Measurements from ENCODE around the gene ATP11A. TPM values are rescaled to one million over a fixed set of nuclear protein-coding genes. Genes with fewer than 3 reads are reported as not detected.
"Not testable (repeated sequence)": the region's sequence is repeated elsewhere in the genome, so short reads cannot be mapped to it uniquely, and the experiment has no call there.

The ATP11A gene
- total and polyA plus RNA-seq, 4 donors: 18.0 to 24.7 (median 21.5) TPM

DNA sequence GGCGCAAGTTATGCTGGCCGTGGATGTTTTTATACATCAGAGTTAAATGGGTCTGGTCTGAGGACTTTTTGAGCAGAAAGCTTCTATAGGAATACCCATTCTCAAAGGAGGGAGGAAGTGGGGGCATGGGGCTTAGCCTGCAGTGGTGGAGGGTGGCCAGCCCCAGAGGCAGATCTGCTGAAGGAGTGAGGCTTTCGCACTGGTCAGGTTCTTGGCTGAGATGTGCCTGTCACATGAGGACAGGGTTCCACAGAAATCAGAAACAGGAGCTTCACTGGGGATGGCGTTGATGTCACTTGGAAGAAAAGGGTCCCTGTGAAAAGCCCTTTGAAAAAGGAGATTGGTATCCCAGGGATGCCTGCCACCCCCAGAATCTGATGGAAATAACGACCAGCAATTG is 178.5 kb downstream of the ATP11A start:
- Histone ChIP-seq H3K27me3 (ENCODE audit: control insufficient read depth, insufficient read depth, low read length) (no peaks in the 10 kb centered on the region), H3K4me3 (ENCODE audit: low read depth, low read length) (no peak overlapping the region), H3K4me1 (ENCODE audit: control insufficient read depth, insufficient read depth, low read length) (no peaks in the 10 kb centered on the region), H3K9me3 (ENCODE audit: control insufficient read depth, insufficient read depth, low read length) (no peaks in the 10 kb centered on the region), H3K27ac (ENCODE audit: low read depth, low read length) (no peak overlapping the region), H3K36me3 (ENCODE audit: control insufficient read depth, insufficient read depth, low read length) (peaks cover 41% of the 10 kb centered on the region)
- WGBS (ENCODE audit: insufficient coverage): 100% methylated on average over 4 of the region's 5 CpGs
- no peak for DNase-seq (ENCODE audit: low read depth in 4 of 6, low spot score in 6 of 6)

DNA sequence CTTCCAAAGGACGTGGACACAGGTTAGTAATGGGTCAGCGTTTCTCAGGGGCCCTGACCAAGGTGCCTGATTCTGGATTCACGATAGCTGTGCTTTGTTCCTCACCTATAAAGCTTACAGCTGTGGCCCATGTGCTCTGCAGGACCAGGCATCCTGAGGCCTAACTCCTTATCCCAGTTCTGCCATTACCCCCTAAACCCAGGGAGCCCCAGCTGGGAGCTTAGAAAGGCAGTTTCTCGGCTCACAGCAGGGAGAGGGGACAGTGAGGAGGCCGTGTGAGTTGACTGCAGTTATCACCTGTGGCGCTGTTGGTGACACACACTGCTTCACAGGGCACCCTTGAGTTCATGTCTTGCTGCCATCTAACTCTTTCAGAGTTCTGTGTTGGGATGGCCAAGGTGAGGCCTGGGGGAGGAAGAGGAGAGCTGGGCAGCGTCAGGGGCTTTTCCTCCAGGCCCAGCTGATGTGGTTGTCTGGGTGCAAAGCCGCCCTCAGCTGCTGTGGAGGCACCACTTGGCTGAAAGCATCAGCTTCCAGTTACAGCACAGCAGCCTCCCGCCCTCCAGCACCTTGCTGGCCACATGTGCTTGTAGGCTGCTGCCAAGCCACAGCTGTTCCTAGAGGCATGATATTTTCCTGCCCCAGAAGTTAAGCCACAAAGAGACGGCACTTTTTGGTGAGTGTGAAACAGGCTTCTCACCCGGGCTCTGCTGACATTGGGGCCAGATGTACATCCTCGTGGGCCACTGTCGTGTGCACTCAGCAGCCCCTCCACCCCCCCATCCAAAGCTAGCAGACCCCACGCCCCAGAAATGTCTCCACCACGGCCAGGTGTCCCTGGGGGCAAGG is 179.6 kb downstream of the ATP11A start:
- no peak for DNase-seq (ENCODE audit: low read depth in 4 of 6, low spot score in 6 of 6)
- Histone ChIP-seq H3K36me3 (ENCODE audit: control insufficient read depth, insufficient read depth, low read length) (peaks cover 43% of the 10 kb centered on the region), H3K27ac (ENCODE audit: low read depth, low read length) (no peak overlapping the region), H3K9me3 (ENCODE audit: control insufficient read depth, insufficient read depth, low read length) (no peaks in the 10 kb centered on the region), H3K27me3 (ENCODE audit: control insufficient read depth, insufficient read depth, low read length) (no peaks in the 10 kb centered on the region), H3K4me3 (ENCODE audit: low read depth, low read length) (no peak overlapping the region), H3K4me1 (ENCODE audit: control insufficient read depth, insufficient read depth, low read length) (peaks cover 5% of the 10 kb centered on the region)
- 83% methylated on average over 13 of the region's 15 CpGs for WGBS (ENCODE audit: insufficient coverage)

DNA sequence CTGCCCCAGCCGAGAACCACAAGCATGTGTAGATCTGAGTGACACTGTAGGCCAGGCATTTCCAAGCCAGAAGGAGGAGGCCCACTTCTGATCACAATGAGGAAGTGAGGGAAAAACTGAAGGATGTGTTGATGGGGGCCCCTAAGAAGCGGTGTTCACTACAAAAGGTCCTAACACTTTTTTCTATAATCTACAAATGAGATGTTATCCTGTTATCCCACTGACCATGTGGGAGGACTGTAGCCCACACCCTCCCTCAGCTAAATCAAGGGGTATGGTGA is 180.2 kb downstream of the ATP11A start:
- Histone ChIP-seq H3K4me3 (ENCODE audit: low read depth, low read length) (no peak overlapping the region), H3K27ac (ENCODE audit: low read depth, low read length) (no peak overlapping the region), H3K4me1 (ENCODE audit: control insufficient read depth, insufficient read depth, low read length) (peaks cover 9% of the 10 kb centered on the region), H3K9me3 (ENCODE audit: control insufficient read depth, insufficient read depth, low read length) (no peaks in the 10 kb centered on the region), H3K36me3 (ENCODE audit: control insufficient read depth, insufficient read depth, low read length) (peaks cover 43% of the 10 kb centered on the region), H3K27me3 (ENCODE audit: control insufficient read depth, insufficient read depth, low read length) (no peaks in the 10 kb centered on the region)
- no CpG with 5 or more reads among the region's 2 CpGs for WGBS (ENCODE audit: insufficient coverage)
- no peak for DNase-seq (ENCODE audit: low read depth in 4 of 6, low spot score in 6 of 6)

DNA sequence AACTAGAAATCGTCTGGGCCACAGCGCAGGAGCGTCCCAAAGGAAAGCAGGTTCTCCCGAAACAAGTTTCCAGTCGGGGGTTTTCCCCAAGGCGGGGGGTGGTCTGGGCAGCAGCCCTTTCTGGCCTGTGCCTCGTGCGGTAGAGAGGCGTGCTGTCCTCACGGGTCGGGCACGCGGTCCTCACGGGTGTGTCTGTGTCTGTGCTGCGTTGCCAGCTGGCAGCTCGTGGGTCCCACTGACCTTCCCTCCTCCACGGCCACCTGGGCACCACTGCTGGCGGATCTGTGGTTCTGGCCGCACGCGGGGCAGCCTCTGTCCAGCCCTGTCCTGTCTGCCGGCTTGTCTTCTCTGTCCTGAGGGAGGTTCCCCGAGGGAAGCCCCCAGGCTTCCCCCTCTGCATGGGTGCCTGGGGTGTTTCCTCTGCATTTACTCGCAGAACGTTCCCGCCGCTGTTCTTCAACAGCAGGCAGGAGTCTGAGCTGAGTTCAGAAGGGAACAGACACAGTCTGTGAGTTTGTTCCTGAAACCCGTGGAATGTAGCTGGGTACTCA is 181.0 kb downstream of the ATP11A start:
- no peaks in the 10 kb centered on the region for H3K9me3 ChIP-seq (ENCODE audit: control insufficient read depth, insufficient read depth, low read length)
- no peak overlapping the region for H3K4me3 ChIP-seq (ENCODE audit: low read depth, low read length)
- H3K27ac ChIP-seq (ENCODE audit: low read depth, low read length): no peak overlapping the region
- H3K27me3 ChIP-seq (ENCODE audit: control insufficient read depth, insufficient read depth, low read length): no peaks in the 10 kb centered on the region
- WGBS (ENCODE audit: insufficient coverage): 88% methylated on average over 28 of the region's 28 CpGs
- H3K4me1 ChIP-seq (ENCODE audit: control insufficient read depth, insufficient read depth, low read length): peaks cover 9% of the 10 kb centered on the region
- peaks cover 47% of the 10 kb centered on the region for H3K36me3 ChIP-seq (ENCODE audit: control insufficient read depth, insufficient read depth, low read length)
- DNase-seq (ENCODE audit: low read depth in 4 of 6, low spot score in 6 of 6): no peak

DNA sequence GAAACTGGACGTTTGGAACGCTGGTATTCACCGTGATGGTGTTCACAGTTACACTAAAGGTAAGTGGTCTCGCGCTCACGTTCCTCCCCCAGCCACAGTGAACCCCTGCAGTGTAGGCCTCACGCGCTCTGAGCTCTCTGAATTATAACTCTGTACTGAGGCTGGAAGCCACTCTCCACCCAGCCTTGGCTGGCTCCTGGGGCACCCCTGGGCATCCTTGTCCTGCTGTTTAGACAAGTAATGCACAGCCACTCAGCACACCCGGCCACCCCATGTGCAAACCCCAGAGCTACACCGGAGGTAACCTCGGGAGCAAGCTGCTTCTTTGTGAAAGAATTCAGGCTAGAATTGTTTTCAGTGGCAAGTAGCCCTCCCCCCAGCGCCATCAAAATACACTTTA is 181.9 kb downstream of the ATP11A start:
- no peak overlapping the region for H3K27ac ChIP-seq (ENCODE audit: low read depth, low read length)
- H3K9me3 ChIP-seq (ENCODE audit: control insufficient read depth, insufficient read depth, low read length): no peaks in the 10 kb centered on the region
- peaks cover 49% of the 10 kb centered on the region for H3K36me3 ChIP-seq (ENCODE audit: control insufficient read depth, insufficient read depth, low read length)
- no peak for DNase-seq (ENCODE audit: low read depth in 4 of 6, low spot score in 6 of 6)
- no peaks in the 10 kb centered on the region for H3K27me3 ChIP-seq (ENCODE audit: control insufficient read depth, insufficient read depth, low read length)
- peaks cover 9% of the 10 kb centered on the region for H3K4me1 ChIP-seq (ENCODE audit: control insufficient read depth, insufficient read depth, low read length)
- 90% methylated on average over 9 of the region's 12 CpGs for WGBS (ENCODE audit: insufficient coverage)
- H3K4me3 ChIP-seq (ENCODE audit: low read depth, low read length): no peak overlapping the region

DNA sequence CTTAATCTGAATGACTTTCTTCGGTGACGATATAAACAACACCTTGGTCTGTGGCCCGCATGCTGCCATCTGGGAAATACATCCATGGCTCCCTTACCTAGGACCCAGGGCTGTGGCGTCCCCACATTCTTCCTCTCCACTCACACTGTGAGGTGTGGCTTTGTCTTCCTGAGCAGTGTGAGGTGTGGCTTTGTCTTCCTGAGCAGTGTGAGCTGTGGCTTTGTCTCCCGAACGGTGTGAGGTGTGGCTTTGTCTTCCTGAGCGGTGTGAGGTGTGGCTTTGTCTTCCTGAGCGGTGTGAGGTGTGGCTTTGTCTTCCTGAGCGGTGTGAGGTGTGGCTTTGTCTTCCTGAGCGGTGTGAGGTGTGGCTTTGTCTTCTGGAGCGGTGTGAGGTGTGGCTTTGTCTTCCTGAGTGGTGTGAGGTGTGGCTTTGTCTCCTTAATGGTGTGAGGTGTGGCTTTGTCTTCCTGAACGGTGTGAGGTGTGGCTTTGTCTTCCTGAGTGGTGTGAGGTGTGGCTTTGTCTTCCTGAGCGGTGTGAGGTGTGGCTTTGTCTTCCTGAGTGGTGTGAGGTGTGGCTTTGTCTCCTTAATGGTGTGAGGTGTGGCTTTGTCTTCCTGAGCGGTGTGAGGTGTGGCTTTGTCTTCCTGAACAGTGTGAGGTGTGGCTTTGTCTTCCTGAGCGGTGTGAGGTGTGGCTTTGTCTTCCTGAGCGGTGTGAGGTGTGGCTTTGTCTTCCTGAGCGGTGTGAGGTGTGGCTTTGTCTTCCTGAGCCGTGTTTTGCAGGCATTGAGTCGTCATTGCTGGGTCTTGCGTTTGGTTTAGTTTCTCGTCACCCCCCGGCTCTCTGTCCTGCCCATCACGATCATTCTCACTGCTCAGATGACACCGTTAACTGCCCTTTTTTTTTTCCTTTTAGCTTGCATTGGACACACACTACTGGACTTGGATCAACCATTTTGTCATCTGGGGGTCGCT is 183.1 kb downstream of the ATP11A start:
- 79% methylated on average over 18 of the region's 25 CpGs for WGBS (ENCODE audit: insufficient coverage)
- not testable (repeated sequence) for H3K27ac ChIP-seq (ENCODE audit: low read depth, low read length)
- peaks cover 55% of the 10 kb centered on the region for H3K36me3 ChIP-seq (ENCODE audit: control insufficient read depth, insufficient read depth, low read length)

DNA sequence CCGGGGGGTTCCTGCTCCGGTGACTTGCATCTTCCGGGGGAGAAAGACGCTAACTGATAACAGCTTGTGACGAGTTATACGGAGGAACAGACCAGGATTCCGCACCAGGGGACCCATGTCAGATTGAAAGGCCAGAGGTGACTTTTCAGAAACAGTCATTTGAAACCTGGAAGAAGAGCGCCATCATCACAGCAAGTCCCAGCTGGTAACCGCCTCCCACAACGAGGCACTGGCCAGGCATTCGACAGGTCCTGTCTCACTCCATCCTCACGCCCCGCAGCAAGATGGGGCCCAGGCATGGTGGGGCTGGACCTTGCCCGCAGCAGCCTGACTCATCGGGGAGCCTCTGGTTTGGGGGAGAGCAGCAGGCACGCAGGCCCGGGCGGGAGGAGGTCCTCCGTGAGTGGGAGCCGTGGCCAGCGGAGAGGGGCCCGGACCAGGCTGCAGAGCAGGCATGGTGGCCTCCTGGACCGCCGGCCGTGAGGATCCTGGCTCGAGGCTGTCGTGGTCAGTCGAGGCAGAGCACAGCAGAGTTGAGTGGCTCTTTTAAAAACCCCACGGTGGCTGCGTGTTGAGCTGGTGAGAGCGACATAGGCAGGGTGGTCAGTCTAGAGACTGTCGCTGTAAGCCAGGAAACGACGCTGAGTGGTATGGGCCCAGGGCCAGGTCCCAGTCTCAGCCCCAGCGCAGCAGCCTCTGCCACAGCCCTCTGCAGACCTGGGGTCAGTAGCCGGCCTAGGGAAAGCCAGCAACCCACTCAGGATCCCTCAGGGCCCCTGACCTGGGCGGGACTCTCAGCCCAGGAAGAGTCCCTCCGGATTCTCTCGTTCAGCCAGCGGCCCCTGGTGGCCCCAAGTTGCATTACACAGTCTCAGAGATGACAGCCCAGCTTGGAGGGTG is 184.3 kb downstream of the ATP11A start:
- no peaks in the 10 kb centered on the region for H3K27me3 ChIP-seq (ENCODE audit: control insufficient read depth, insufficient read depth, low read length)
- H3K9me3 ChIP-seq (ENCODE audit: control insufficient read depth, insufficient read depth, low read length): no peaks in the 10 kb centered on the region
- H3K4me3 ChIP-seq (ENCODE audit: low read depth, low read length): no peak overlapping the region
- peaks cover 57% of the 10 kb centered on the region for H3K36me3 ChIP-seq (ENCODE audit: control insufficient read depth, insufficient read depth, low read length)
- WGBS (ENCODE audit: insufficient coverage): 66% methylated on average over 40 of the region's 40 CpGs
- no peak overlapping the region for H3K27ac ChIP-seq (ENCODE audit: low read depth, low read length)
- peak in 5 of 6 donors; percentile 33 to 86 (median 60) for DNase-seq (ENCODE audit: low read depth in 4 of 6, low spot score in 6 of 6)
- peaks cover 9% of the 10 kb centered on the region for H3K4me1 ChIP-seq (ENCODE audit: control insufficient read depth, insufficient read depth, low read length)

More for the DNA sequence above, 183.1 kb downstream of the ATP11A start:
- H3K4me3 ChIP-seq (ENCODE audit: low read depth, low read length); H3K9me3 ChIP-seq (ENCODE audit: control insufficient read depth, insufficient read depth, low read length); H3K4me1 ChIP-seq (ENCODE audit: control insufficient read depth, insufficient read depth, low read length); DNase-seq (ENCODE audit: low read depth in 4 of 6, low spot score in 6 of 6); H3K27me3 ChIP-seq (ENCODE audit: control insufficient read depth, insufficient read depth, low read length): not testable (repeated sequence)

DNA sequence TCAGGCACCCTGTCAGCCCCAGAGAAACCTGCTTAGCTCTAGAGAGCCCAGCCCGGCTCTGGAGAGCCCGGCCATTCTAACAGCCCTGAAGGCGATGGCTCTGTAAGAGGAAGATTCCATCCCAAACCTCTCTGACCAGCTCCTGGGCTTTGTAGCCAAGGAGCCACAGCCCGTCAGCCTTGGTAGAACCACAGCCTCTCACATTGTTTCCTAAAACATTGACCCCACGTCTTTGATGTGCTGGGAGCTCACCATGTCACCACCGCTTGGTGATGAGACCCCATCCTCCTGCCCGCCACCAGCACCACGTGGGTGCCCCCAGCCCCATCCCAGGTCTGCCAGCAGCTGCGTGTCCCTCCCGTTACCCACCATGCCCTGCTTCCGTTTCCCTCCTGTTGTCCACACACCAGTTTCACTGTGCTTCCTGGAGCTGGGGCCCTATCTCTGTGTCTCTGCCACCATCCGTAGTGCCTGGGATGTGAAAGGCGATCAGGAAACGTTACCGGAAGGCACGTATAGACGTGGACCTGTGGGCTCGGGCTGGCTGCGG is 185.0 kb downstream of the ATP11A start:
- 83% methylated on average over 19 of the region's 19 CpGs for WGBS (ENCODE audit: insufficient coverage)
- Histone ChIP-seq H3K4me1 (ENCODE audit: control insufficient read depth, insufficient read depth, low read length) (peaks cover 9% of the 10 kb centered on the region), H3K27me3 (ENCODE audit: control insufficient read depth, insufficient read depth, low read length) (no peaks in the 10 kb centered on the region), H3K4me3 (ENCODE audit: low read depth, low read length) (no peak overlapping the region), H3K9me3 (ENCODE audit: control insufficient read depth, insufficient read depth, low read length) (no peaks in the 10 kb centered on the region), H3K27ac (ENCODE audit: low read depth, low read length) (no peak overlapping the region), H3K36me3 (ENCODE audit: control insufficient read depth, insufficient read depth, low read length) (peaks cover 55% of the 10 kb centered on the region)
- DNase-seq (ENCODE audit: low read depth in 4 of 6, low spot score in 6 of 6): no peak

DNA sequence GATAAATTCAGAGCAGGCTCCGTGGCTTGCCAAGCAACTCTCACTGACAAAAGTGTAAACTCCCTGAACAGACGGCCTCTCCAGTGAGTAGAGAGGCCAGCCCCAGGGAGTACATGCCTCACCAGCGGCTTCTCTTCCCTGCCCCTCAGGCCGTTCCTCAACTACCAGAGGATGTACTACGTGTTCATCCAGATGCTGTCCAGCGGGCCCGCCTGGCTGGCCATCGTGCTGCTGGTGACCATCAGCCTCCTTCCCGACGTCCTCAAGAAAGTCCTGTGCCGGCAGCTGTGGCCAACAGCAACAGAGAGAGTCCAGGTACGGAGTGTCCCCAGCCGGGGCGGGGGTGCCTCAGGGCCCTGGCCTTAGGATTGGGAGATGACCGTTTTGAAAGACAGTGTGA is 185.8 kb downstream of the ATP11A start:
- H3K9me3 ChIP-seq (ENCODE audit: control insufficient read depth, insufficient read depth, low read length): no peaks in the 10 kb centered on the region
- no peaks in the 10 kb centered on the region for H3K27me3 ChIP-seq (ENCODE audit: control insufficient read depth, insufficient read depth, low read length)
- H3K27ac ChIP-seq (ENCODE audit: low read depth, low read length): no peak overlapping the region
- no peak overlapping the region for H3K4me3 ChIP-seq (ENCODE audit: low read depth, low read length)
- 88% methylated on average over 14 of the region's 15 CpGs for WGBS (ENCODE audit: insufficient coverage)
- peaks cover 9% of the 10 kb centered on the region for H3K4me1 ChIP-seq (ENCODE audit: control insufficient read depth, insufficient read depth, low read length)
- H3K36me3 ChIP-seq (ENCODE audit: control insufficient read depth, insufficient read depth, low read length): peaks cover 61% of the 10 kb centered on the region
- no peak for DNase-seq (ENCODE audit: low read depth in 4 of 6, low spot score in 6 of 6)
